ENCODE data around the gene FCGBP. TPM values are rescaled to one million over a fixed set of nuclear protein-coding genes. Genes with fewer than 3 reads are reported as not detected.

FCGBP gene
- polyA plus RNA-seq, 1 donor (not counting 4 experiments of a cell fraction or from before 2014, with no cell fraction given) = 0.10 TPM

DNA sequence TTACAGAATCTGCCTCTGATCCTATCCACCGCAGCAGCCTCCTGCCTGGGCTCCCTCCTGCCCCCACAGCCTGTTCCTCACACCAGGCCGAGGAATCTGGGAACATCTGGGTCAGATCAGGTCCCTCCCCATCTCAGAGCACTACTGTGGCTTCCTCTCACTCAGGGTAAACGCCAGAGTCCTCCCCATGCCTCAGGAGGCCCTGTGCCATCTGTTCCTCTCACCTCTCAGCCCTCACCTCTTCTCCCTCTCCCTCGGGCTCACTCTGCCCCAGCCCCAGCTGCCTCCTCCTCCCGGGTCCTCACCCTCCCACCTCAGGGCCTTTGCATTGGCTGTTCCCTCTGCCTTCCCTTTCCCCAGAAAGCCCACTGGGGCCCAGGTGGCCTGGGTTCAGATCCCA is 18.2 kb downstream of the FCGBP start:
- no peak for TF ChIP-seq EZH2 (IDR thresholded peaks at IDR 0.05; ENCODE audit: low read length)
- TF ChIP-seq, protein P1, sequence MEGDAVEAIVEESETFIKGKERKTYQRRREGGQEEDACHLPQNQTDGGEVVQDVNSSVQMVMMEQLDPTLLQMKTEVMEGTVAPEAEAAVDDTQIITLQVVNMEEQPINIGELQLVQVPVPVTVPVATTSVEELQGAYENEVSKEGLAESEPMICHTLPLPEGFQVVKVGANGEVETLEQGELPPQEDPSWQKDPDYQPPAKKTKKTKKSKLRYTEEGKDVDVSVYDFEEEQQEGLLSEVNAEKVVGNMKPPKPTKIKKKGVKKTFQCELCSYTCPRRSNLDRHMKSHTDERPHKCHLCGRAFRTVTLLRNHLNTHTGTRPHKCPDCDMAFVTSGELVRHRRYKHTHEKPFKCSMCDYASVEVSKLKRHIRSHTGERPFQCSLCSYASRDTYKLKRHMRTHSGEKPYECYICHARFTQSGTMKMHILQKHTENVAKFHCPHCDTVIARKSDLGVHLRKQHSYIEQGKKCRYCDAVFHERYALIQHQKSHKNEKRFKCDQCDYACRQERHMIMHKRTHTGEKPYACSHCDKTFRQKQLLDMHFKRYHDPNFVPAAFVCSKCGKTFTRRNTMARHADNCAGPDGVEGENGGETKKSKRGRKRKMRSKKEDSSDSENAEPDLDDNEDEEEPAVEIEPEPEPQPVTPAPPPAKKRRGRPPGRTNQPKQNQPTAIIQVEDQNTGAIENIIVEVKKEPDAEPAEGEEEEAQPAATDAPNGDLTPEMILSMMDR (optimal IDR thresholded peaks at IDR 0.05 in 1 of 3, IDR thresholded peaks at IDR 0.05 in 1 of 3, conservative IDR thresholded peaks at IDR 0.05 in 1 of 3; ENCODE audit: extremely low read depth in 1 of 3, insufficient read depth in 2 of 3, low read length in 3 of 3) = no peak
- FAIRE-seq = no peak
- no peaks in the 10 kb centered on the region for H3K36me3 ChIP-seq (ENCODE audit: control insufficient read depth in 2 of 2, extremely low read depth in 1 of 2, insufficient read depth in 2 of 2, low read length in 2 of 2)
- H2AFZ ChIP-seq (ENCODE audit: control insufficient read depth, low read length) = no peak overlapping the region
- dilution Hi-C loops (cut with MboI; ENCODE audit: extremely low pct_ligation_motif_present, low sequenced_read_pairs) = no loop called here
- H3K27ac ChIP-seq (ENCODE audit: control insufficient read depth, insufficient read depth, low read length) = no peak overlapping the region
- H3K27me3 ChIP-seq (ENCODE audit: control insufficient read depth, extremely low read depth, insufficient read depth, low read length) = peaks cover 20% of the 10 kb centered on the region
- H3K9ac ChIP-seq (ENCODE audit: control insufficient read depth, extremely low read depth, insufficient read depth, low read length) = no peak overlapping the region
- DNase-seq (ENCODE audit: low read depth, low spot score) = no peak
- no peaks in the 10 kb centered on the region for H3K9me1 ChIP-seq (ENCODE audit: control insufficient read depth, extremely low read depth, insufficient read depth, low read length)
- H3K4me3 ChIP-seq (ENCODE audit: control insufficient read depth in 2 of 3, extremely low read depth in 1 of 3, insufficient read depth in 2 of 3, low read depth in 1 of 3, low read length in 3 of 3) = no peak overlapping the region
- H3K9me3 ChIP-seq (ENCODE audit: control insufficient read depth, low read depth, low read length) = no peaks in the 10 kb centered on the region
- no peaks in the 10 kb centered on the region for H3K4me1 ChIP-seq (ENCODE audit: control insufficient read depth, extremely low read depth, insufficient read depth, low read length)
- H4K20me1 ChIP-seq (ENCODE audit: control insufficient read depth, extremely low read depth, insufficient read depth, low read length) = no peaks in the 10 kb centered on the region
- no peaks in the 10 kb centered on the region for H3K79me2 ChIP-seq (ENCODE audit: control insufficient read depth, insufficient read depth, low read length)
- no peak overlapping the region for H3K4me2 ChIP-seq (ENCODE audit: control insufficient read depth, extremely low read depth, insufficient read depth, low read depth, low read length)

DNA sequence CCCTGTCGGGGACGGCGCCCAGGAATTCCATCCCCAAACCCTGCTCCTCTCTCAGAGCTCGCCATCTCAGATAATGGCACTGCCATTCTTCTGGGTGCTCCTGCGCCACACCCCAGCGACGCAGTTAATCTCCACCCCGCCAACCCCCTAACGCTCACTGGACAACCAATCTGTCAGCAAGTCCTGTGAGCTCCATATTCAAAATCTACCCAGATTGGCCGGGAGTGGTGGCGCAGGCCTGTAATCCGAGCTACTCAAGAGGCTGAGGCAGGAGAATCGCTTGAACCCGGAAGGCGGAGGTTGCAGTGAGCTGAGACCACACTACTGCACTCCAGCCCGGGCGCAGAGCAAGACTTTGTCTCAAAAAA is 18.6 kb downstream of the FCGBP start:
- Histone ChIP-seq H3K79me2 (ENCODE audit: control insufficient read depth, insufficient read depth, low read length) (no peaks in the 10 kb centered on the region), H3K36me3 (ENCODE audit: control insufficient read depth in 2 of 2, extremely low read depth in 1 of 2, insufficient read depth in 2 of 2, low read length in 2 of 2) (no peaks in the 10 kb centered on the region), H3K4me1 (ENCODE audit: control insufficient read depth, extremely low read depth, insufficient read depth, low read length) (no peaks in the 10 kb centered on the region), H3K27me3 (ENCODE audit: control insufficient read depth, extremely low read depth, insufficient read depth, low read length) (peaks cover 20% of the 10 kb centered on the region), H3K9me1 (ENCODE audit: control insufficient read depth, extremely low read depth, insufficient read depth, low read length) (no peaks in the 10 kb centered on the region), H3K27ac (ENCODE audit: control insufficient read depth, insufficient read depth, low read length) (no peak overlapping the region), H3K9me3 (ENCODE audit: control insufficient read depth, low read depth, low read length) (no peaks in the 10 kb centered on the region), H3K4me3 (ENCODE audit: control insufficient read depth in 2 of 3, extremely low read depth in 1 of 3, insufficient read depth in 2 of 3, low read depth in 1 of 3, low read length in 3 of 3) (no peak overlapping the region), H4K20me1 (ENCODE audit: control insufficient read depth, extremely low read depth, insufficient read depth, low read length) (no peaks in the 10 kb centered on the region), H2AFZ (ENCODE audit: control insufficient read depth, low read length) (no peak overlapping the region), H3K9ac (ENCODE audit: control insufficient read depth, extremely low read depth, insufficient read depth, low read length) (no peak overlapping the region), H3K4me2 (ENCODE audit: control insufficient read depth, extremely low read depth, insufficient read depth, low read depth, low read length) (no peak overlapping the region)
- FAIRE-seq = no peak
- TF ChIP-seq, protein P1 (optimal IDR thresholded peaks at IDR 0.05 in 1 of 3, IDR thresholded peaks at IDR 0.05 in 1 of 3, conservative IDR thresholded peaks at IDR 0.05 in 1 of 3; ENCODE audit: extremely low read depth in 1 of 3, insufficient read depth in 2 of 3, low read length in 3 of 3) = no peak
- TF ChIP-seq EZH2 (IDR thresholded peaks at IDR 0.05; ENCODE audit: low read length) = no peak
- no peak for DNase-seq (ENCODE audit: low read depth, low spot score)
- dilution Hi-C loops (cut with MboI; ENCODE audit: extremely low pct_ligation_motif_present, low sequenced_read_pairs) = no loop called here

Data from keratinocyte (primary cell).